ENCODE results near the gene GRWD1.

The GRWD1 gene
- 30.3 to 30.8 reads per million in 2 donors for total RNA-seq

DNA sequence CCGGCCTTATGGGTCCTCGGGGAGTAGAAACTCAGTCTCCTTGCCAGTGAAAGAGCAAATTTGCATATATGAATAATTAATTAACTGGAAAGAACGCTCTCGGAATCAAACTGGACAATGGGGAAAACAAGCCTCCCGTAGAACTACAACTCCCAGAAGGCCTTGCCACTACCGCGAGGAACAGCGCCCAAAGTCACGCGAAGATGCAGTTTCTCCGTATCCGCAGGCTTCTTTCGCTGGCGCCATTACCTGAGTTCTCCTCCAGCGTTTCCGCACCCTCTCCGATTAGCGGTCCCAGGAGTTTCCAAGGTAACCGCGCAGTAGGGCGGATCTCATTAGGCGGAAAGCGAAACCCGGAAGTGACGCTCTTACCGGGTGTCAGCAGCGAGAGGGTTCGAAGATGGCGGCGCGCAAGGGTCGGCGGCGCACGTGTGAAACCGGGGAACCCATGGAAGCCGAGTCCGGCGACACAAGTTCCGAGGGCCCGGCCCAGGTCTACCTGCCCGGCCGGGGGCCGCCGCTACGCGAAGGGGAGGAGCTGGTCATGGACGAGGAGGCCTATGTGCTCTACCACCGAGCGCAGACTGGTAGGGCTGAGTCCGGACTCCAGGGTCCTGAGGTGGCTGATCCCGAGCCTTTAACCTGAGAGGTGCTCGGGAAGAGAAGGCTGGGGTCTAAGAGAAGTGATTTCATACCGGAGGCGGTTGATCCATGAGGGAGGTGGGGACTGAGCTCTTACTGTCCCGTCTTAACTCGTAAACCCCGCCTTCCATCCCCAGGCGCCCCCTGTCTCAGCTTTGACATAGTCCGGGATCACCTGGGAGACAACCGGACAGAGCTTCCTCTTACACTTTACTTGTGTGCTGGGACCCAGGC, at the start of gene GRWD1:
Gene GRWD1 (plus strand): TSS at position 378 of the 876 bp plus-strand sequence. CDS start 23 bp downstream, at position 401.
- peak; percentile 56 for DNase-seq

DNA sequence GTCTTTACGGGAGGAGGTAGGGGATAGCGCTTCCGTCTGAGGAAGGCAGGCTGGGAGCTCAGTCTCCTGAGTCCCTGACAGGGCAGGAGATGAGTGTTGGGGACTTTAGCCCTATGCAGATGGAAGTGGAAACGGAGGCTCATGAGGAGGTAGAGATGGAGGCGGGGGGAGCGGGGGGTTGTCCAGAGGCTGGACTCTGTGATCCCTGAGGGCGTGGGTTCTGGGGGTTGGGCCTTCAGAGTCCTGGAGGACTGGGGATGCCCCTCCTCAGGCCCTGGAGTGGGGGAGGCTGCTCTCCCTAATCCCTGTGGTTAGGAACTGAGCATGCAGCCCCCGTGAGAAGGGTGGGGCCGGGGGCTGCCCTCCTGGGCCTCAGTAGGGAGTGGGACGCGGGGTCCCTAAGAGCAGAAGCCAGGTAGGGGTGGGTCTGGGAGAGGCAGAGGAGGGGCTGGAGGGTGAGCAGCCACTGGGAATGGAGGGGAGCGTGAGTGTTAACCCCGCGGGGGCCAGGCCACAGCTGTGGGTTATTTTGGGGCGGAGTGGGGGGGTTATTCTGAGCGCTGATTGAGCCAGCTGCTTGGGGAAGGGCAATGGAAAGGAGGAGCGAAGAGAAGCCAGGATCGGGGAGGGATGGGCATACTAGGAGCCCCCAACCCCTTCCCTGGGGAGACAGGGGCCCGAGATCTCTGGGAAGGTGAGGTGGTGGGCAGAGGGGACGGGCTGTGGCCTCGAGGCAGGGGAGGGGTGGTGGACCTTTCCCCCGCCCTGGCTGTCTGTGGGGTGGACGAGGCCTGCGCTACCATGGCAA, 49.6 kb upstream of the GRWD1 start:
- no peak for DNase-seq

DNA sequence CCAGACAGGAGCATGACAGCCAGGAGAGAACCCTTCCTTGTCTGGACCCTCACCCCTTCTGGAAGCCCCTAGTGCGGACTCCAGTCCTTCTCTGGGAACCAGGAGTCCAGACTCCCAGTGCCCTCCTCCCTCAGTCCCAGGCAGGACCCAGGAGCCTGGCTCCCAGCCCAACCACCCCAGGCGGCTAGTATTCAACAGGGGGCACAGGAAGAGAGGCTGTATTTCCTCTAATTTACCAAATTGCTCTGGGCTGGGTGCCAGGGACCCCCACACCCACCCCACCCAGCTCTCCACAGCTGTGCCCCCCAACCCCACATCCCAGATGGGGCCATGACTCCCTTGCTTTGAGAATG, 49.0 kb upstream of the GRWD1 start:
- DNase-seq = no peak

DNA sequence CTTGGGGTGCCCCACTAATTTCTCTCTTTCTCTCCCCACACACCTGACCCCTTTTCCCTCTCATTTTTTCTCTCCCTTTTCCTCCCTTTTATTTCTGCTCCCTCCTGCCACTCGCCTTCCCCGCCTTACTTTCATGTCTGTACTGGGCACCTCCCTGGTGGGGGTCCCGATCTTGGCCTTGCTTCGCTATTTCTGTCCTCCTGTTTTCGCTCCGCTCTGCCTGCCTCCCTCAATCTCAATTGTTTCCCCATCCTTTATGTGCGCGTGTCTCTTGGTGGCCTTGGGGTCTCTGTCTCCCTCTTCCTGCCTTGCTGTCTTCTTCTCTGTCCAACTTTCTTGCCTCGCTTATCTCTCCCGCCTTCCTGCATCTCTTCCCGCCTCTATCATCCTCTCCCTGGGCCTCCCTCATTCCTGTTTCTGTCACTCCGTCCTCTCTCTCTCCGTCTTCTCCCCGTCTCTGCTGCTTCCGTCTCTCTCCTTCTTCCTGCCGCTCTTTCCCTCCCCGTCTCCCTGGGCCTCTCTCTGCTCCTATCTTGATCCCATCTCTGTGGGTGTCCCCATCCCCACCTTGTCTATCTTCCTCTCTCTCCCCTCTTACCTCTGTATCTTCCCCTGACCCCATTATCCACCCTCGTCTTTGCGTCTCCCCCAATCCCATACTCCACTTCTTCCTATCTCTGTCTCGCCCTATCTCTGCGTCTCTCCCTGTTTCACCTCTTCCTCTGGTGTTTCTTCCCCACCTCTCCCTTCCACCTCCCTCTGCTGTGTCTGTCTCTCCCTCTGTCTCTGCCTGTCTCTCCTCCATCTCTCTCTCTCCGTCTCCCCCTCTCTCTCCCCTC, 48.3 kb upstream of the GRWD1 start:
- no peak for DNase-seq

- DNase-seq = no peak
Observed at GRCh38 chr19:48398102-48398374, 47.7 kb upstream of the GRWD1 start.

- peak; percentile 86 for DNase-seq
Observed at GRCh38 chr19:48398375-48399235, 47.2 kb upstream of the GRWD1 start.

DNA sequence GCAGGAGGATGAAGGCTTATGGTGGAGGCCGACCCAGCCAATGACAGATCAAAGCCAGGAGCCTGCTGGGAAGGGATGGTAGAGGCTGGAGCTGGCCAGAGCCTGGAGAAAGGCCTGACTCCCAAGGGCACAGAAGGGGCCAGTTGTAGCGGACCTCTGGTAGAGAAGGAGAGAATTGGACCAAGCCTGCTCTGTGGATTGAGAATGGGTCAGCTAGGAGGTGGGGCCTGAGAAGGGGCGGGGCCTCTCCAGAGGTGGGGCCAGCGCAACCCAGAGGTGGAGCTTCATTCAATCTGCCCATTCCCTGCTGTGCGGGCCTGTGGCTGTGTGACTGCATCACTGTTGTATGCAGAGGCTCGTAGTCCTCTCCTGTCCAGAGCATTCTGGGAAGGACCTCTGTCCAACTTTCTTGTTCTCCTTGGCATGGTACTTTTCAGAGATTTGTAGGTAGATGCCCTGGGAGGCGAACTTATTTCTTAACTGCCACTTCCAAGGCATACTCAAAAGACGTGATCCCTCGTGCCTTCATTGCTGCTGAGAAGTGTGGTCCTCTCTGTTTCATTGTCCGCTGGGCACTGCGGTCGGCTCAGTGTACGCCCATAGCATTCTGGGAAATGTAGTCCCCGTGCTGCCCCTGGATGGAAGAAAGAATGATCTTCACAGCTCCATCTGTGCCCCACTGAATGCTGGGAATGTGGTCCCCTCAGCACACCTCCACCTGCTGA, 45.6 kb upstream of the GRWD1 start:
- DNase-seq = no peak

DNA sequence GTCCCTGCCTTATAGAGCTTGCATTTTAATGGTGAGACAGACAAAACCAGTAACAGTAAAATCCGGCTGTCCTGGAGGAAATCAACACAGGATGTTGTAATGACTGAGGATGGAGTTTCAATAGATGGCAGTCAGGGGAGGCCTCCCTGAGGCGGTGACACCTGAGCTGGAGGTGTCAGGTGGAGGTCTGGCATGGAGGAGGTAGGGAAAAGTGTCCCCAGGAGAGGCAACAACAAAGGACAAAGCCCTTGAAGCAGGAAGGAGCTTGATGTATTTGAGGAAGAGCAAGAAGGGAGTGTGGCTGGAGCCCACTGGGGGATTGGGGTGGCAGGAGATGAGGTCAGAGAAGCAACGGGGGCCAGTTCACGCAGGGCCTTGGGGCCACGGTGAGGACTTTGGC, 44.5 kb upstream of the GRWD1 start:
- no peak for DNase-seq

- no peak for DNase-seq
Observed at GRCh38 chr19:48403606-48404005, 42.2 kb upstream of the GRWD1 start.

- DNase-seq = no peak
Observed at GRCh38 chr19:48405010-48405659, 40.6 kb upstream of the GRWD1 start.

- no peak for DNase-seq
Observed at GRCh38 chr19:48405850-48406249, 39.9 kb upstream of the GRWD1 start.

DNA sequence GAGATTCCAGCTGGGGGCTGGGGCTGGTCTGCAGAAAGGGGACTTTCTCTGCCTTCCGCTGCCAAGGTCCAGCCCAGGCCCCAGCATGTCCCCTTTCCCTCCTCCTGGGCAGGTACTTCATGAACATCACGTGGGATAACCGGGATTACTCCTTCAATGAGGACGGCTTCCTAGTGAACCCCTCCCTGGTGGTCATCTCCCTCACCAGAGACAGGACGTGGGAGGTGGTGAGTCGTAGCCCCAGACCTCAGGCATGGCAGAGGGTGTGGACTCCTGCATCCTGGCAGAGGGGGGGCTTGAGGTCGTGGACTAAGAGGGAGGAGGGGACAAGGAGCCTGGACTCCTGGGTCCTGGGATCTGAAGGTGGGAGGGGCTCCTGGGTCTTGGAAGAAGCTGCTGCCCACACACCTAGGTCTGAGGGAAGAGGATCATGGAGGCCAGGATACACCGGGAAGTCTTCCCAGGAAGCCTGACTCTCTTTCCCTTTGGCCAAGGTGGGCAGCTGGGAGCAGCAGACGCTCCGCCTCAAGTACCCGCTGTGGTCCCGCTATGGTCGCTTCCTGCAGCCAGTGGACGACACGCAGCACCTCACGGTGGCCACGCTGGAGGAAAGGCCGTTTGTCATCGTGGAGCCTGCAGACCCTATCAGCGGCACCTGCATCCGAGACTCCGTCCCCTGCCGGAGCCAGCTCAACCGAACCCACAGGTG, 31.8 kb upstream of the GRWD1 start:
- no peak for DNase-seq

- peak; percentile 30 for DNase-seq
Observed at GRCh38 chr19:48415395-48415794, 30.4 kb upstream of the GRWD1 start.

- no peak for DNase-seq
Observed at GRCh38 chr19:48415806-48416221, 30.0 kb upstream of the GRWD1 start.

GRCh38 chr19:48417421-48417820, 28.4 kb upstream of the GRWD1 start:
- no peak for DNase-seq

DNA sequence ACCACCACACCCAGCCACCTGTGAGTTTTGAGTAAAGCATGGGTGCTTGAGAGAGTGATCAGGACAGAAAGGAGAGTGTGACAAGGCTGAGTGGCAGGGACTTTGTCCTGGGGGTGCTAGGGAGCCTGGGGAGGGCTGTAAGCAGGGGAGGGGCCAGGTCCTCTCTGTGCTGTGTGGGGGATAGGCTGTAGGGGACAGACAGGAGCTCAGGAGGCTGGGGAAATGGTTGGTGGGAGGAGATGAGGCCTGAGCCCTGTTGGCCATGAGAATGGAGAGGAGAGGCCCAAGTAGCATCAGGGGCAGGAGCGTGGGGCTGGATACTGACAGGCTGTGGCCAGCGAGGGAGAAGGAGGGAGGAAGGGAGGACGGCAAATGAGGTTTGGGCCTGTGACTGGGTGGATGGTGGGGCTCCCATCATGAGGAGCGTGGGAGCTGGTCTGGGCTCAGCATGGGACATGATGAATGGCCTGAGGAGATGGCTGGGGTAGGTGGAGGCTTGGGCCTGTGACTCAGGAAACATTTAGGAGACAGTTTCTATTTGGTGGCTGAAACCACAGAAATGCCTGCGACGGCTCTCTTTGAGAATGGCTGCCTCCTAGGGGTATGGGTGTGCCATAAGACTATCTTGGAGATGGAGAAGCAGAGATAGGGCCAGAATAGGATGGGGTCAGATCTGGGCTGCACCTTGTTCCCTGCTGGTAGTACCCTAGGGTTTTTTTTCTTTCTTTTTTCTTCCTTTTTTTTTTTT, 27.3 kb upstream of the GRWD1 start:
- no peak for DNase-seq

DNA sequence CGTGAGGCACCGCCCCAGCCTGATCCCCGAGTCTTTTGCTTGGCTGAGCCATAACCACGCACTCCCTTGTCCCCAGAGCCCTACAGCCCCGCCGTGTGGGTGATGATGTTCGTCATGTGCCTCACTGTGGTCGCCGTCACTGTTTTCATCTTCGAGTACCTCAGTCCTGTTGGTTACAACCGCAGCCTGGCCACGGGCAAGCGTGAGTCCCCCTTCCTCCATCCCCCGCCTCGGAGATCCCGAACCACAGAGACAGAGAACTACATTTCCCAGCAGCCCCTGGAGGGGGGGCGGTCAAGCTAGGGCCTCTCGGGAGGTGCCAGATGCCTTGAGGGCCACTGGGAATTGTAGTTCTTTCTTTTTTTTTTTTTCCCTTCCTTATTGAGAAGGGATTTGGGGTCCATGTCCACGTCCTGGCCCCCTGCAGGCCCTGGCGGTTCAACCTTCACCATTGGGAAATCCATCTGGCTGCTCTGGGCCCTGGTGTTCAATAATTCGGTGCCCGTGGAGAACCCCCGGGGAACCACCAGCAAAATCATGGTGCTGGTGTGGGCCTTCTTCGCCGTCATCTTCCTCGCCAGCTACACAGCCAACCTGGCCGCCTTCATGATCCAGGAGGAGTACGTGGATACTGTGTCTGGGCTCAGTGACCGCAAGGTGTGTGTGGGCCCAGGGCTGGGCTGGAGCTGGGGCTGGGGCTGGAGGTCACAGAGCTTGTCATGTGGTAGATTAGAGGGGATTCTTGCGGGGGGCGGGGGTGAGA, 26.4 kb upstream of the GRWD1 start:
- DNase-seq = no peak

DNA sequence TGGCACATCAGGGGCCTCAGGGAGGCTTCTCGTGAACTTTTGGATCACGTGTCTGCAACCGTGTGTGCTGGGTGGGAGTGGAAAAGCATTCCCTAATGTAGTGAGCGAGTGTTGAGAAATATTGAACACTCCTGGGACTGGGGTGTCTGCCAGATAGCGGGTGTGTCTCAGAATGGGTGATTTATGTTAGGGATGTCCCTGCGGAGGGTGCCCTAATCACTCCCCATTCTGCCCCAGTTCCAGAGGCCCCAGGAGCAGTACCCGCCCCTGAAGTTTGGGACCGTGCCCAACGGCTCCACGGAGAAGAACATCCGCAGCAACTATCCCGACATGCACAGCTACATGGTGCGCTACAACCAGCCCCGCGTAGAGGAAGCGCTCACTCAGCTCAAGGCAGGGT, 24.2 kb upstream of the GRWD1 start:
- no peak for DNase-seq

DNA sequence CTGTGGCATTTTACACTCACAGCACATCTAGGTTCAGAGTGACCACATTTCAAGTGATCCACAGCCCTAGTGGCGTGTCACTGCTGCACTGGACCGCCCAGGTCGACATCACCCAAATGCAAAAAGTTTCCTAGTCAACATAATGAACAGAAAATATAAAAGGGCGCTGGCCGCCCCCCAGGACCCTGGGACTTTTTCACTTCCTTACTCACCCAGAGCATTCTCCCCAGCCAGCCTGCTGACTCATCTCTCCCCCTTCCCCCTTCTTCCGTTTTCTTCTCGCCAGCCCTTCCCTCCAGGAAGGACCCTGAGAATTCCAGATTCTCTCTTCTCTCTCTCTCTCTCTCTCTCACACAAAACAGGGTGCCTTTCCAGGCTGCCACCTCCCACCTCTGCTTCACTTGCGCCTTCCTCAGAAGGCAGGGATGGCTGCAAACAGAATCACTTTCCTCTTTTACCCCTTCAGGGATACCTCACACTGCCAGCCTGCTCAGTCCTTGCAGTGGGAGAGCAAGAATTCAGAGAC, 21.0 kb upstream of the GRWD1 start:
- DNase-seq = no peak
